HG03039 (cell line): Measurements from ENCODE around the gene FRMD4B.

Experiments used
- ATAC-seq: cut with Tn5 transposase; IDR thresholded peaks from one replicate; pipeline ENCODE4 v1.9.1; 2021; ENCODE audit warnings: mild to moderate bottlenecking, moderate library complexity; ENCODE audit not compliant: unreplicated experiment

Gene FRMD4B

DNA sequence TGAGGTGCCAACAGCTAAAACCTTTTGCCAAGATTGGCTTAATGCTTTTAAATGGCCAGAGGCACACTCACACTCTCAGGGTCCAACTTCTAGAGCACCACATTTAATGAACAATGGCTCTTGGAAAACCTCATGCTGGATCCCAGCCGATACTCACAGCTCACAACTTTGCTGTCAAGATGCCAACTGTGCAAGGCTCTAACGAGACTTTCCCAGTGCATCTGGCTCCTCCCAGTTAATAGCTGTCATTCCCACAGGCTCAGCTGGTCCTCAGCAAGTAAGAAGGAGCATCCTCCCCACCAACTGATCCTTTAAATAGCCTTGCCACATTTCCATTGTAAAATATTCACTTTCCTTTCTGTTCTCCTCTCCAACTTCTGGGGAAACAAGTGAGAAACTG, 20.3 kb upstream of the FRMD4B start:
- no peak for ATAC-seq

DNA sequence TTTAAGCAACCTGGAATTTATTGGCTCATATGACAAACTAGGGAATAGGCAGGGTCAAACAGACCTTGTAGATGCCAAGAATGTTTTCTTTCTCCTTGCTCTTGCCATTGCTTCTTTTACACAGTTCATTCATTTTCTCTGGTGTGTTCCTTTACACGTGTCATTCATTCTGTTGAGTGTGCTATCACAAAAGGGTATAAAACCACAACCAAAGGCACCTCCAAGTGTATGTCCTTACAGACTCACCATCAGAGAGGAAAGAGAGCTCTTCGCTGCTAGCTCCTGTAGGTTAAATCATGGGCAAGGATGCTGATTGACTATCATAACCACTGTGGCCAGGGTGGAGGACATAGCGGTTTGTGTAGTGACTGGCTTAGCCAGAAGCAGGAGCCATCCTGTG, 19.2 kb upstream of the FRMD4B start:
- ATAC-seq = no peak

DNA sequence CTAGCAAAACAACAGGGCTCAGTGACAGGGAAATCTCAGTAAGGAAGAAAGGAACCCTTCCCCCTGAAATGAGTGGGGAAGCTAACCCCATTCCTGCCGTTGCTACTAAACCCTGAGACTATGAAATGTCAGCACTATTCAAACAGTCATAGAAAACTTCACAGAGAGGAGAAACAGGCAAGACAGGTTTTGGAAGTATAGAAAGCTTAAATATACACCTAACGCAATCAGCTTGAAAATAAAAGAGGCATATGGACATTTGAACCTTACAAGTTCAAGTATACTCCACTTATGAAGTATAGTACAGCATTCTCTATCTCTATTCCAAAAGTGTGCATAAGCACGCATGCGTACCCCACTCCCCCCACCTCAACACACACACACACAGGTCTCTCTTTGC, 17.6 kb upstream of the FRMD4B start:
- no peak for ATAC-seq

DNA sequence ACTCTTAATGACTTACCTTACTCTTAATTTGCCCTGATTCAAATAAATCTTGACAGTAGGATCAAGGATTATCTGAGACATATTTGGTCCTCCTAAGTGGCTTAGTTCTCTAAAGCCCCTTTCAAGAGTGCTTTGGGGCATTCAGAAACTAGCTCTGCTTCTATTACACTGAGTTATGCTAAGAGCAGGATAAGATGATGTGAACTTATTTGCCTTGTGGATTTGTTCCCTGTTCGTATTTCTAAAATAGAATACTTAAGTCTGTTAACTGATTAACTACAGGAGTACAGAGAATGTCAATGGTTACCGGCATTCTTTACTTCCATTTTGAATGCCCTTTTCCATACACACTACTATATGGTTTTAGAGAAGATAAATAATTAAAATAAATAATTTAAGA, 14.8 kb upstream of the FRMD4B start:
- no peak for ATAC-seq

DNA sequence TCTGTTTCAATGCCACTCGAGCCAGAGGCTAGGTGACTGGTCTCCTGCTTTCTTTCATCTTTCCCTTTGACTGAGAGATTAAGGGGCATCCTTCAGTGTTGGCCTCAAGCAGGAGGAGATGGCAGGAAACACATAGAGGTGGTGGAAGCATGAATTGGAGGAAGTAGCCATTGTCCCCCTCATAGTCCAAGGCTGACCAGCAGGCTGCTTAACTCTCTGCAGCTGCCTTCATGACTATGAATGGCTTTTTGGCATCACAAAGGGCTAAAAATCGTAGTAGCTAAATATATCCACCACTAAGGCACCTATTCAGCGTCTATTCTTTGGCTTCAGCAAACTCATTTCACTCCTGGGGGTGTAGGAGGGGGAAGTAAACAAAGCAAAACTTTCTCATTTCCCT, 7.0 kb upstream of the FRMD4B start:
- no peak for ATAC-seq

DNA sequence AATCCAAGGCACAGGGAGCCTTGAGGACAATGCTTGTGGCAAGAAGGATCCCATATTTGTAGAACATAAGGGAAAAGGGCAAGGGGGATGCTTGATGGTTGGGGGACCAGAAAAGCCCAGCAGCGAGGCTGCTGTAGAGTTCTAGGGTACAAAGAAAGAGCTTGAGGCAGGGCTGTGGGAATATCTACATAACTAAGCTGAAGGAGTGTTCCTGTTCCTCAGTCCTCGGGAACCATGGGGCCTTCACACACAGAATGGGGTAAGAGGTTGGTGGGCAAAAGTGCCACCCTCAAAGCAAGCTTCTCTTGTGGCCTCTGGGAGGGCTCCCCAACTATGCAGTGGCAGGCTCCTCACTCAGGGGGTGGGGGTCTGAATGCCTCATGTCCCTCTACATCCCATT, 6.5 kb upstream of the FRMD4B start:
- ATAC-seq = no peak

DNA sequence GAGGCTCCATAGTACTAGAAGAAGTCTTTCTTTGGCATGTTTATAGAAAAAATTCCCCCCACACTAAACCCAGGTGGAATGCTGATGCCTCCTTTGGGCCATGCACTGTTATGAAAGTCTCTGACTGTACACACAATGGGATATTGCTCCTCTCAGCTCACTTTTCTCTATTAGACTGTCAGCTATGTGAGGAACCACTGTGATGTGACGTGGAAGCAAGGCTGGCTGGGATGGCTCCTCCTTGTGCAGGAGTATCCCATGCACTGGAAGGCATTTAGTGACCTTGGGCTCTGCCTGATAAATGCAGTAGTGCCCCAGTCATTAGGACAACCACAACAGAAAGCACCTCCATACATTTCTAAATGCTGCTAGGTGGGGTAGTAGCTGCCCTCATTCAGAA, 5.7 kb upstream of the FRMD4B start:
- ATAC-seq = no peak

DNA sequence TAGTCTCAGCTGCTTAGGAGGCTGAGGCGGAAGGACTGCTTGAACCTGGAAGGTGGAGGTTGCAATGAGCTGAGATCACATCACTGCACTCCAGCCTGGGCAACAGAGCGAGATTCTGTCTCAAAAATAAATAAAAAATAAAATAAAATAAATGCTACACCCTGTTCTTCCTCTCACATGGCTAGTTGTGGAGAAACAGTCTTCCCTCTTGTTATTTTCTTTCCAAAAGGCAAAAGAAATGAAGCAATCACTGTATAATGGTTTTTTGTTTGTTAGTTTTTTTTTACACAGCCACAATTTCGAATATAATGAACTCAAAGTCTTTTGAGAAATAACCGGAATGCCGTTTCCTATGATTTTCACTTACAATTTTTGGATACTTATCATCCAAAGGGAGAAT, 4.9 kb upstream of the FRMD4B start:
- ATAC-seq = no peak

DNA sequence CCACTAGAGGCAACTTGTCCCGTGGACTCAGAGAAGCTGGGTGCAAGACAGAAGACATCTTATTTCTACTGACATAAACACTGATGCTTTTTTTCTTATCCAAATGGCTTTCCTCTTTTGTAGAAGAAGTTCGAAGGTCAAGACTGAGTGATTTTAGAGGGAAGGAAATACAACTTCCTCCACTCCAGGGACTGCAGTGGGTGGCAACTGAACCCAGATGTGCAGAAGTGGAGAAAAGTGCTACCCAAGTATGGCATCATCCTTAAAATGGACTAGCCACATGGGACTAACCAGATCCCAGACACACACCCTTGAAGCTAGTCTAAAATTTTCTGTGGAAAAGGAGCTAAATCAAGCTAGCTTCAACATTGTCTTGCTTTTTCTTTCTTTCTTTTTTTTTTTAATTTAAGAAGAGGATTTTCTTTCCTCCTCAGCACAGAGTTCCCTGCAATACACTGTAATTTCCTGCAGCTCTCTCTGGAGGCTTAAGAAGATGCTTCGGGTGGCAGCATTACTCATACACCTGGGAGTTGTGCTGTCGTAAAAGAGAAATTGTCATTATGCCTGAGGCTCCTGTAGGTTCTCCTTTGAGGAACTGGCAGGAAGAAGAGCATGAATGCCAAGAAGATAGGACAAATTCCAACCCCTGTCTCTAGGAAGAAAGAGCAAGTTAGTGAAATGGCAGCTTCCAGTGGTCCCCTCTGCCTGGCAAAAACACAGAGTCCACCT, 3.8 kb upstream of the FRMD4B start:
- ATAC-seq = no peak

DNA sequence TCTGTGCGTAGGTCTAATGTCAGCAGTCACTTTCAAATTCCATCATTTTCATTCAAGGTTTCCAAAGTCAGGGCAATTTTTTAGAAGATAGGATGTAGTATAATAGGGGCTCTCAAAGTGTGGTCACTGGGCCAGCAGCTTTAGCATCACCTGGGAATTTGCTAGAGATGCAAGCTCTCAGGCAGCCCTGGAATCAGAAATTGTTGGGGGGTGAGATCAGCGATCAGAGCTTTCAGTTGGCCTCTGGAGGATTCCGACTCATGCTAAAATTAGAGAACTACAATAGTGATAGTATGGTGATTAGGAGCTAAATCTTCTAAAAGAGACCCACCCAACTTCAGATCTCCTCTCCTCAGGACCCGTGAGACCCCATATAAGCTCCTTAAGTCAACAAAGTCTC, 2.4 kb upstream of the FRMD4B start:
- no peak for ATAC-seq

DNA sequence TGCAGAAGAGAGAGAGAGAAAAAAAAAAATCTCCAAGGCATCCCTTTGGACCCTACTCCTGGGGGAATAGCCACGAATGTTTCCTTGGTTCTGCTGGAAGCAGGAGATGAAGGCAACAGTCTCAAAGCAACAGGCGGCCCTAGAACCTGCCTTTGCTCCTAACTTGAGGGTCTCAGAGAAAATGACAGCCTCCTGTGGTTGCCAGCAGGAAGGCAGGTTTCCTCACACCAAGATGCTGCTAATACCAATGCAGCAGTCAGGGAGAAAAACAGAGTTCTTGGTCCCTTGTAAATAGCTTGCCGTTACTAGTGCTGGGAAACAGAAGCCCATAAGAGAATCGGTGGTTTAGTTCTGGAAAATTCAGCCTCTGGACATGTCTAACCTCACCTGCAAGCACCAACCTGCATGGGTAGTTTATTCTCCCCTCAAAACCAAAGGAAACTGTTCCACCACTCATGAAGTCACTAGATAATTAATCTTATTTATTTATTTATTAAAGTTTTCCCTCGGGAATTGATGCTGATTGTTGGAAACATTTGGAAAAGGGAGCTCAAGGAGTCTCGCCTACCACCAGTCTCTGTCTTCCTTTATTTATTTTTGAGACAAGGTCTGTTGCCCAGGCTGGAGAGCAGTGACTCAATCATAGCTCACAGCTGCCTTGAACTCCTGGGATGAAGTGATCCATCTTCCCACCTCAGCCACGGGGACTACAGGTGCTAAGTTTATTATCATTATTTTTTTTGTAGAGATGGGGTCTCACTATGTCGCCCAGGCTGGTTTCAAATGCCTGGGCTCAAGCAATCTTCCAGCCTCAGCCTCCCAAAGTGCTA, 883 bp upstream of the FRMD4B start:
- no peak for ATAC-seq

DNA sequence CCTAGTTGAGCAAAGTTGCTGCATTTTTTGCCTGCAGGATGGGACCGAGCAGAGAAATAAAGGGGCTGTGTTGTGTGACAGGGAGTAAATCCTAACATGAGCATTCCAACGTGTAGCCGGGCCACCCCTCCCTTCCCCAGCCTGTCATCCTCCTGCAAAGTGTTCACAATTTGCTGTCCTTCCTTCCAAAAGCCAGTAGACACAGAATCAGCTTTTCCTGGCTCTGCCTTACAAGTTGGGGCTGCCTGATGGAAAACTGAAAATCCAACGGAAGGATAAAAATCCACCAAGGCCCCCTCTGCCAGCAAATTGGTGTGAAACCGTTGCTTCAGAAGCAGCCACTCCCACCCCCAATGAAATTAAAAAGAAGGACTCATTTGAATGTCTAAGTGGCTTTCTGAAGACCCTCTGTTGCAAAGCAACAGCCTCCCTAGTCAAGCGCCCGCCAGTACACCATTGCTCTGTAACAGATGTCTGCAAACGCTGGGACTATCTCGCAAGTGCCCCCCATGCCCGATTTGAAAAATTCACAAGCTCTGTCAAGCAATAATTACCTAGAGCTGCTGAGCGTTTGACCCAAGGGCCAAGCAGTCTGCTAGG, 665 bp downstream of the FRMD4B start:
- no peak for ATAC-seq

DNA sequence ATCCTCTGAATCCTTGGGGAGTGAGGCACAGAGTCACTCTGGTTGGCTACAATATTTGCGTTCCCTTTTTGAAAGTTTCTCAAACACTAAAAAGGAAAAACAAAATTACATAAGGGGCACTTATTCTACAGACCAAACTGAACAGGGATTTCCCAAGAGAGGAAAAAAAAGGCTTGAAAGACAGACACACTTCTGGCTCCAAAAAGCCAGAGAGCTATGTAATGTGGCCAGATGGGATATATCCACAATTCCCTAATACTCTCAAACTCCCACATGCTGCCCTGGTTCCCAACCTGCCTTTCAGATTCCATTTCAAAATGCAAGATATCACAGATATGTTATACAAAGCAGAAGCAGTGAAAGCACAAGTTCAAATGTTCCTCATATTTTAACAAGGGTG, 1.6 kb downstream of the FRMD4B start:
- ATAC-seq = no peak

DNA sequence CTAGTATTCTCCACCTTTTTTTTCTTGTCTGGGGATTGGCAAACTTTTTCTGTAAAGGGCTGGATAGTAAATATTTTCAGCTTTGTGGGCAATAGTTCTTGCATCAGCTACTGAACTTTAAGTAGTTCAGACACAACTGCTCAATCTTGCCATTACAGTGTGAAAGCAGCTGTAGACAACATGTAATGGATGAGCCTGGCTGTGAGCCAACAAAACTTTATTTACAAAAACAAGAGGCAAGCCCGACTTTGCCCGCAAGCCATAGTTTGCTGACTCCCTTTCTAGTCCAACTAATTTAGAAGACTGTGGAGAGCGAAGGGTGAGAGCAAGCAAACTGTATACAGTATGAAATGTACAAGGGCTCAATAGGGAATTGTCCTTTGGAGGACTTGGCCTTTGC, 6.2 kb downstream of the FRMD4B start:
- ATAC-seq = no peak

DNA sequence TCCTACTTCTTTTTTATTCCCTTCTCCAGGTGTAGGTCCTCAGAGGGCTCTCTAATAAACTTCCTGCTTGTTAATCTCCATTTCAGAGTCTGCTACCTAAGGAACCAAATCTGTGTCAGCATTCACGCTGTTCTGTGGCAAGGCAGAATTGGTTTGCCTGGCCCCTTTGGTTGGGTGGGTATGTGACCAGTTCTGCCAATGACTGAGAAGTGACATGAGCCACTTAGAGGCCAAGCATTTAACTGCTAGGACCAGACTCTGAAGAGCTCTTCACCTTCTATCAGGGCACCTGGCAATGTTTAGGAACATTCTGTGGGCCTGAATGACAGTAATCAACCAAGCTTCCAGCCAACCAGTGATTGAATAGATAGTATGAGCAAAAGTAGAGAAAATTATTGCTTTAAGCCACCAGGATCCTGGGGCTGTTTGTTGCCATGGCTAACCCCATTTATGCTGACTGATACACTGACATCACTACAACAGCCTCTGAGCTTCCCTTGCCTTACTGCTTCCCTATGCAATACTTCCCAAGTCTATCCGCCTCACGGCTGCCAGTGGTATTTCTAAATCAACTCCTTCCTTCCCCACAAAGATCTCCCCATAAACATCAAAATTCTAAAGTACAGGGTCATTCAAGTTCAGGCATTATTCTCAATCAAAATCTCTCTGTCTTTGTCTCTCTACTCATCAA, 7.6 kb downstream of the FRMD4B start:
- ATAC-seq = no peak

DNA sequence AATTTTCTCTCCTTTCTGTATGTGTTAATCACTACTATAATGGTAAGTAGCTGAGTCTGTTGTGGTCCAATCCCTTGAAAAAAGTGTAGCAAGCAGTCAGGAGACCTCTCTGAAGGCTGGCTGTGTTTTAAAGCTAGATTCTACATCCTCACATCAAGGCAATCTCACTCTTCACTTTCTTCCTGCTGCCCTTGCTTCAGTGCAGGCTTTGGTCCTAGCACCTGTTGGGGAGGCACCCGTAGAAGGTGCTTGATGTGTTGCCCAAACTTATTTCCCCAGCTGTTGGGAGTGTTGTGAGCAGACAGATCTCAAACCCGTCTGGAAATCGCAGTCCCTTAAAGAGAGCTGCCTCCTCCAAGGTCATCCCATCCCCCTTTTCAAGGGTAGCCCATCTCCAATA, 8.6 kb downstream of the FRMD4B start:
- ATAC-seq = no peak

DNA sequence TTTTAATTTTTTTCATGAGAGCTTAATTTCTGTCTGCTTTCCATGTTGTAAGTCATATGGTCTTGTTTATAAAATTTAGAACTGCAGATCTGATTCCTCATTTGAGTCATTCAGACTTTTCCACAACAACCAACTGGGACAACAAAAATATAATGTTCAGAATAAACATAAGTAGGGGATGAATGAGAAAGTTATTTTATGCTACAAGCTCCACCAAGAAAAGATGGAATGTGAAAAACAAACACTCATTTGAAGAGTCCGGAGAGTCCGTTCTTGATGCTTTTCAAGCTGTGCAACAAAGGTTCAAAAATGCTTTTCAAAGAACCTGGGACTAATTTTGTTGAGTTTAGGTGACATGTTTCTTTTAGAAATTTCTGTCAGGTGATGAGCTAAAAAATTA, 9.2 kb downstream of the FRMD4B start:
- no peak for ATAC-seq

DNA sequence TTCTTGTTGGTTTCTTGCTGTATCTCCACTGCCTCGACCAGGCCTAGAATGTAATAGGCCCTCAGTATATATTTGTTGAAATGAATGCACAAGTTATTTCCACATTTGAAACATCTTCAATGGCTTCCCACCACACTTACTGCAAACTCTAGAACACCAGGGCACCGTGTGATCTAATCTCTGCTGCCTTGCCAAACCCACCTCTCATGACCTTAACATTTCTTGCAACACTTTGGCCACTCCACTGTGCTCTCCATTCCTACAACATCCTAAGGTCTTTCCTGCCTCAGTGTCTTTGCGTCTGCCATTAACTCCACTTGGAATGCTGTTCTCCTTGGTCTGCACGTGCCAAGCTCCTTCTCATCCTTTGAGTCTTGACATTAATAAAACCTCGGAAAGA, 14.1 kb downstream of the FRMD4B start:
- no peak for ATAC-seq

DNA sequence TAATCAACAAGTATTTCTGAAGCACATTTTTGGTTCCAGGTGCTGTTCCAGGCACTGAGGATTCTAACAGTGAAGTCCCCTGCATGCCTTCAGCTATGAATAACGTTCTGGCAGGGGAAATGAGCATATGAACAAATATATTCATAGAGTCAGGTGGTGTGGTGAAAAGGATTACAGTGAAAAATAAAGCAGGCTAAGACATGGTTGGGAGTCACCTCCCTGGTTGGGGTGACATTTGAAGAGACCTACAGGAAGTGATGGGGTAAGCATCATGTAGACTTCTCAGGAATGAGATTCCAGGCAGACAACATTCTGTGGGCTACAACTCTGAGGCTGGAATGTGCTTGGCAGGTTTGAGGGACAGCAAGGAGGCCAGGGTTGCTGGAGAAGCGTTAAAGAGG, 15.0 kb downstream of the FRMD4B start:
- no peak for ATAC-seq

DNA sequence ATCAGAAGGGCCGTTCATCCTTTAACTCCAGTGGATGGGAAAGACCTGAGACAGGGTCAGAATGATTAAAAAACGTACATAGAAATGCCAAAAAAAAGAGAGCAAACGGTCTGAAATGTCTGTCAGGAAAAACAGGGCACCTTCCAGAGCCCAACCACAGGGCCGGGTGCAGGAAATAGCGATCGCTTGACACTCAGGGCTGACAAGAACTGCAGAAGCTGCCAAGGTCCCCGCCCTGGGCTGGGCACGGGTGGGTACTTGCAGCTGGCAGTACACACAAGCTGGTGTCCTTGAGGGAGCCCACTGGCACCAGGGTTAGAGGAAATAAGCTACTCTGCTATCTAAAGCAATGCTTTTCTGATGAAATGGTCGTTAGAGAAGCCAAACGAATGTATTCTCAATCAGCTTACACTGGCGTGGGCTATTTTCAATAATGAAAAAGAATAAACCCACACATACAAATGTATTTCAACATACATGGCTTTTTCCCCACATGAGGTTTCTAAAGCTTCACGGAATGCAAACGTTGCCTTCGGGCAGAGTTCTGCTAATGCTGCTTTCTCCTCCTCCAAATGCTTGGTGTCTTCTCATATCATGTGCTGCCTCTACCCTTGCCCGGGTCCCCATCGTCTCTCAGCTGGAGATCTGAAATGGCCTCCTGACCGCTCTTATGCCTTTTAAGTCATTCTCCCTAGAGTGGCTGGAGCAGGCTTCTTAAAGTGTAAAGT, 15.6 kb downstream of the FRMD4B start:
- no peak for ATAC-seq
